C4-2B (cell line): ENCODE measurements around the gene TRAF3IP3.
A peak's percentile ranks its signal among the peaks of the same experiment; 100 is the strongest.
"Not testable (repeated sequence)": the region's sequence is repeated elsewhere in the genome, so short reads cannot be mapped to it uniquely, and the experiment has no call there.

Source experiments
- H3K27ac ChIP-seq: fragments of 450-650 bp; 2 replicates; pipeline ENCODE4 v1.5.1; 2017
- CTCF ChIP-seq: fragments of 450-650 bp; conservative IDR thresholded peaks from 2 replicates; pipeline ENCODE4 v1.5.1; 2017; ENCODE audit warnings: mild to moderate bottlenecking
- ZFX ChIP-seq: fragments of 450-650 bp; IDR thresholded peaks from 2 replicates; pipeline ENCODE4 v1.6.1; 2017

Gene TRAF3IP3

DNA sequence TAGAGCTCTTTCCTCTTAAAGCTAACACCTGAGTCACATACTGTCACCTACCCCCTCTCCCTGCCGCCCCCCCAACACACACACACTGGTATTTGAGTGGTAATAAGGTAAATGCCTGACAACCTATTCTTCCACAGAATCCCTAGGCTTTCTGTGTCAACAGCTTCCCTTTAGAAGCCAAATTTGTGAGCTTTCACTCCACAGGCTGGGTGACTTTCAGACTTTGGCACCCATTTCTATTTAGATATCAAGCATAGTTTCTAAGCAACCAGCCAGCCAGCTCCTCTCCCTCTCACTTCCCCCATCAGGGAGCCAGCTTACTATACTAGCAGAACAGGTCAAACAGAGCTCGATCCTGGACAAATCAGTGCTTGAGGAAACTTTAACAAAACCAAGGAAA, 31.7 kb downstream of the TRAF3IP3 start:
- peak overlapping the region; percentile 72; the same call in 1 of the 2 replicates for H3K27ac ChIP-seq
- TF ChIP-seq CTCF (no peak), ZFX (no peak)

DNA sequence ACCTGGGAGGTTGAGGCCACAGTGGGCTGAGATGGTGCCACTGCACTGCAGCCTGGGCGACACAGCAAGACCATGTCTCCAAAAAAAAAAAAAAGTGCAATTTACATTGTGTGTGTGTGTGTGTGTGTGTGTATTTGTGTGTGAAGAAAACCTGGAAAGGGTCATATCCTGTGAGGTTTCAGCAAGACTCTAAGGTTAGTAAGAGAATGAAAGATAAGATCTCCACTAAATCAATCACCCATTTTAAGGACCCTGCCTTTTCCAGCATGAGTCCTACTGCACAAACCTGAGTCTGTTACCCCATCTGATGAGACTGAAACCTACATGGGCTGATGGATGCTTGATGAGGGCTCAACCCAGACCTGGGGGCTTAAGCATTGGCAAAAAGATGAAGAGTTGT, 33.4 kb downstream of the TRAF3IP3 start:
- TF ChIP-seq CTCF = no peak
- no peak for TF ChIP-seq ZFX
- H3K27ac ChIP-seq = peak overlapping the region; percentile 72; the same call in 1 of the 2 replicates

DNA sequence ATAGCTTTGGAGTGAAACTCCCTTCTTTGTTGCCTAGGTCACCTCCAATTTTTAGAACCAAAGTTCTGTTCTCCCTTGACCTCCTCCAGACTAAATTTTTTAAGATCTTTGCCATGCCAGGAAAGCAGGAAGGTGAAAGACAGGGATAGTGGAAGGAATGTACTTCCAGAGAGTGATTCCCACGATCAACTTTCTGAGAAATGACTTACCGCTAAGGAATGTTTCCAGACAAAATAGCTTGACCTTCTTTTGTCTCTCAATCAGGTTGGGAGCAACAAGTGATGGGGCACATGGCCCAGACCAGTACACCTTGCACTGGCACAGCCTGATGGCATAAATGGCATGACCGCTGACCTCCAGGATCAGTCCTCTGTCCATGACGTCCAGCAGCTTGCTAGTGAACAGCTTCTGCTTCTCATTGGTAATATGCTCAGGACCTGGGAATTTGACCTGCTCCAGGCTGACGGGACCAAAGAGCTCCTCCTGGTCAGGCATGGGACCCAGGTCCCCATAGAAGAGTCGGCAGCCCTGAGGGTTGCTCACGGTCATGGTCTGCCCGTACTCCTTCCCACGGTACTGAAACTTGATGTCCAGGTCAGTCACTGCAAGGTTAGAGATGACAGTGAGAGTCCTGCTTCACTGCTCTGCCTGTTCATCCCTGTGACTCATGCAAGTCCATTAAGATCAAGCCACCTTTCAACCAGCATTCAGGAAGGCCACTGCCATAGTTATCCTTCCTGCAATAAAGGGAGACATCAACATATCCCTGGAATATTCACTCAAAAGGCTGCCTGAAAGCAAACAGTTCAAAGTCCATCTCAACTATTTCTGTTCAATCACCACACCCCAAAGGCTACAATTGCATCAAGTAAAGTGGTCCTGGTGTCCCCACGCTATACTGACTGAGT, 34.7 kb downstream of the TRAF3IP3 start:
- H3K27ac ChIP-seq = no peak overlapping the region
- TF ChIP-seq ZFX = no peak

- no peak for TF ChIP-seq ZFX
Observed at GRCh38 chr1:209791920-209792319, 36.1 kb downstream of the TRAF3IP3 start.

DNA sequence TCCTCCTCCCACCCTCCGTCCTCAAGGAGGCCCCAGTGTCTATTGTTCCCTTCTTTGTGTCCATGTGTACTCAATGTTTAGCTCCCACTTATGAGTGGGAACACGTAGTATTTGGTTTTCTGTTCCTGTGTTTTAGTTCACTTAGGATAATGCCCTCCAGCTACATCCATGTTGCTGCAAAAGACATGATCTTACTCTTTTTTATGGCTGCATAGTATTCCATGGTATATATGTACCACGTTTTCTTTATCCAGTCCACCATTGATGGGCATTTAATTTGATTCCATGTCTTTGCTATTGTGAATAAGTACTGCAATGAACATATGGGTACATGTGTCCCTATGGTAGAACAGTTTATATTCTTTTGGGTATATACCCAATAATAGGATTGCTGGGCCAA, 37.9 kb downstream of the TRAF3IP3 start:
- not testable (repeated sequence) for H3K27ac ChIP-seq

More at GRCh38 chr1:209791920-209792319, 36.1 kb downstream of the TRAF3IP3 start:
- no peak overlapping the region for H3K27ac ChIP-seq

- TF ChIP-seq ZFX (no peak), CTCF (no peak; the same call in 1 of the 2 replicates)
- no peak overlapping the region for H3K27ac ChIP-seq
Observed at GRCh38 chr1:209797978-209798639, 42.3 kb downstream of the TRAF3IP3 start.

GRCh38 chr1:209800984-209801834, 45.4 kb downstream of the TRAF3IP3 start:
- peak overlapping the region; percentile 89 for H3K27ac ChIP-seq
- TF ChIP-seq CTCF = no peak
- no peak for TF ChIP-seq ZFX

- H3K27ac ChIP-seq = peak overlapping the region; percentile 89
- TF ChIP-seq ZFX (no peak), CTCF (no peak)
Observed at GRCh38 chr1:209802117-209802779, 46.4 kb downstream of the TRAF3IP3 start.
